Hippocampal formation (tissue), 2 donors: Measurements from ENCODE around the gene TET2.

Experiments used
- DNase-seq, 2 donors: peaks; one replicate each; lab custom pipeline; 2025; lab: John Stamatoyannopoulos, UW

Gene TET2

GRCh38 chr4:105146276-105147015 lies at the start of gene TET2:
TET2 (plus strand) TSS chr4:105146876; CDS start chr4:105233943, 87,067 bp downstream.
- peak; percentile 87 to 96 for DNase-seq

- DNase-seq: no peak
These were observed 44.7 kb upstream of the TET2 start for GRCh38 chr4:105102016-105102415.

- DNase-seq: no peak
These were observed 40.2 kb upstream of the TET2 start for GRCh38 chr4:105106426-105106825.

- DNase-seq: no peak
These were observed 39.4 kb upstream of the TET2 start for GRCh38 chr4:105107095-105107856.

GRCh38 chr4:105108971-105109370 lies 37.7 kb upstream of the TET2 start:
- no peak for DNase-seq

- no peak for DNase-seq
These were observed 34.4 kb upstream of the TET2 start for GRCh38 chr4:105112274-105112673.

- no peak for DNase-seq
These were observed 32.9 kb upstream of the TET2 start for GRCh38 chr4:105113800-105114199.

- no peak for DNase-seq
These were observed 29.9 kb upstream of the TET2 start for GRCh38 chr4:105116616-105117319.

GRCh38 chr4:105119356-105119755 lies 27.3 kb upstream of the TET2 start:
- DNase-seq: no peak

GRCh38 chr4:105120626-105121025 lies 26.1 kb upstream of the TET2 start:
- DNase-seq: no peak

GRCh38 chr4:105122350-105122749 lies 24.3 kb upstream of the TET2 start:
- DNase-seq: no peak

- DNase-seq: no peak
These were observed 20.1 kb upstream of the TET2 start for GRCh38 chr4:105126311-105127169.

- no peak for DNase-seq
These were observed 19.6 kb upstream of the TET2 start for GRCh38 chr4:105127170-105127445.

- DNase-seq: no peak
These were observed 18.5 kb upstream of the TET2 start for GRCh38 chr4:105128208-105128607.

- DNase-seq: no peak
These were observed 17.2 kb upstream of the TET2 start for GRCh38 chr4:105129286-105130040.

GRCh38 chr4:105130945-105131344 lies 15.7 kb upstream of the TET2 start:
- DNase-seq: no peak

GRCh38 chr4:105133976-105134375 lies 12.7 kb upstream of the TET2 start:
- no peak for DNase-seq

- DNase-seq: no peak
These were observed 10.9 kb upstream of the TET2 start for GRCh38 chr4:105135785-105136184.

GRCh38 chr4:105137121-105137875 lies 9.4 kb upstream of the TET2 start:
- no peak for DNase-seq

GRCh38 chr4:105139646-105140045 lies 7.0 kb upstream of the TET2 start:
- DNase-seq: no peak
